Measurements from ENCODE around the gene APOBEC3C.

DNA sequence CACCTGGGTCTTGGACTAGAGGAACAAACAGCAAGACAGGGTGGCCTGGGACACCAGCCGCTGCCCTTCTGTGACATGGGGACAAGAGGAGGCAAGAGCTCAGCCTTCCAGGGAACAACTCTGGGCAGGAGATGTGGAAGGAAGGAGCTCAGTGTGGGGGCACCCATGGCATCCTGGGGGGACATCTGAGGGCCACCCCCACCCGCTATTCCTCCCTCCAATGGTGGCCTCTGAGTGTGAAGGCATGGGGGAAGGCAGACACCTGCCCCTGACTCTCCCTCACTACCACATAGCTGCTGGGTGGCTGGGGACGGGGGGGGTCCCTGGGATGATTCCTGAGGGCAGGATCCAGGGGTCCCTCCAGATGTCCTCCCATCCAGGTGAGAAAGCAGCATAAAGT is 27.4 kb upstream of the APOBEC3C start:
- no peak for TF ChIP-seq EZH2 (IDR thresholded peaks at IDR 0.05; ENCODE audit: borderline replicate concordance, insufficient read depth, low read length, poor library complexity, severe bottlenecking)
- TF ChIP-seq, protein P1, sequence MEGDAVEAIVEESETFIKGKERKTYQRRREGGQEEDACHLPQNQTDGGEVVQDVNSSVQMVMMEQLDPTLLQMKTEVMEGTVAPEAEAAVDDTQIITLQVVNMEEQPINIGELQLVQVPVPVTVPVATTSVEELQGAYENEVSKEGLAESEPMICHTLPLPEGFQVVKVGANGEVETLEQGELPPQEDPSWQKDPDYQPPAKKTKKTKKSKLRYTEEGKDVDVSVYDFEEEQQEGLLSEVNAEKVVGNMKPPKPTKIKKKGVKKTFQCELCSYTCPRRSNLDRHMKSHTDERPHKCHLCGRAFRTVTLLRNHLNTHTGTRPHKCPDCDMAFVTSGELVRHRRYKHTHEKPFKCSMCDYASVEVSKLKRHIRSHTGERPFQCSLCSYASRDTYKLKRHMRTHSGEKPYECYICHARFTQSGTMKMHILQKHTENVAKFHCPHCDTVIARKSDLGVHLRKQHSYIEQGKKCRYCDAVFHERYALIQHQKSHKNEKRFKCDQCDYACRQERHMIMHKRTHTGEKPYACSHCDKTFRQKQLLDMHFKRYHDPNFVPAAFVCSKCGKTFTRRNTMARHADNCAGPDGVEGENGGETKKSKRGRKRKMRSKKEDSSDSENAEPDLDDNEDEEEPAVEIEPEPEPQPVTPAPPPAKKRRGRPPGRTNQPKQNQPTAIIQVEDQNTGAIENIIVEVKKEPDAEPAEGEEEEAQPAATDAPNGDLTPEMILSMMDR (IDR thresholded peaks at IDR 0.05; ENCODE audit: poor library complexity, severe bottlenecking) = no peak
- TF ChIP-seq EP300 (conservative IDR thresholded peaks at IDR 0.05; ENCODE audit: poor library complexity, severe bottlenecking) = no peak
- TF ChIP-seq, protein P2, sequence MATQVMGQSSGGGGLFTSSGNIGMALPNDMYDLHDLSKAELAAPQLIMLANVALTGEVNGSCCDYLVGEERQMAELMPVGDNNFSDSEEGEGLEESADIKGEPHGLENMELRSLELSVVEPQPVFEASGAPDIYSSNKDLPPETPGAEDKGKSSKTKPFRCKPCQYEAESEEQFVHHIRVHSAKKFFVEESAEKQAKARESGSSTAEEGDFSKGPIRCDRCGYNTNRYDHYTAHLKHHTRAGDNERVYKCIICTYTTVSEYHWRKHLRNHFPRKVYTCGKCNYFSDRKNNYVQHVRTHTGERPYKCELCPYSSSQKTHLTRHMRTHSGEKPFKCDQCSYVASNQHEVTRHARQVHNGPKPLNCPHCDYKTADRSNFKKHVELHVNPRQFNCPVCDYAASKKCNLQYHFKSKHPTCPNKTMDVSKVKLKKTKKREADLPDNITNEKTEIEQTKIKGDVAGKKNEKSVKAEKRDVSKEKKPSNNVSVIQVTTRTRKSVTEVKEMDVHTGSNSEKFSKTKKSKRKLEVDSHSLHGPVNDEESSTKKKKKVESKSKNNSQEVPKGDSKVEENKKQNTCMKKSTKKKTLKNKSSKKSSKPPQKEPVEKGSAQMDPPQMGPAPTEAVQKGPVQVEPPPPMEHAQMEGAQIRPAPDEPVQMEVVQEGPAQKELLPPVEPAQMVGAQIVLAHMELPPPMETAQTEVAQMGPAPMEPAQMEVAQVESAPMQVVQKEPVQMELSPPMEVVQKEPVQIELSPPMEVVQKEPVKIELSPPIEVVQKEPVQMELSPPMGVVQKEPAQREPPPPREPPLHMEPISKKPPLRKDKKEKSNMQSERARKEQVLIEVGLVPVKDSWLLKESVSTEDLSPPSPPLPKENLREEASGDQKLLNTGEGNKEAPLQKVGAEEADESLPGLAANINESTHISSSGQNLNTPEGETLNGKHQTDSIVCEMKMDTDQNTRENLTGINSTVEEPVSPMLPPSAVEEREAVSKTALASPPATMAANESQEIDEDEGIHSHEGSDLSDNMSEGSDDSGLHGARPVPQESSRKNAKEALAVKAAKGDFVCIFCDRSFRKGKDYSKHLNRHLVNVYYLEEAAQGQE (IDR thresholded peaks at IDR 0.05; ENCODE audit: borderline replicate concordance) = no peak
- TF ChIP-seq TAF1 (IDR thresholded peaks at IDR 0.05; ENCODE audit: low read depth) = no peak

Data from neural cell (in vitro differentiated cells).